ENCODE results near the gene PRDM16. TPM values are rescaled to one million over a fixed set of nuclear protein-coding genes. Genes with fewer than 3 reads are reported as not detected.

Gene PRDM16
- total RNA-seq, 1 donor from 2014 or later = 0.79 TPM

DNA sequence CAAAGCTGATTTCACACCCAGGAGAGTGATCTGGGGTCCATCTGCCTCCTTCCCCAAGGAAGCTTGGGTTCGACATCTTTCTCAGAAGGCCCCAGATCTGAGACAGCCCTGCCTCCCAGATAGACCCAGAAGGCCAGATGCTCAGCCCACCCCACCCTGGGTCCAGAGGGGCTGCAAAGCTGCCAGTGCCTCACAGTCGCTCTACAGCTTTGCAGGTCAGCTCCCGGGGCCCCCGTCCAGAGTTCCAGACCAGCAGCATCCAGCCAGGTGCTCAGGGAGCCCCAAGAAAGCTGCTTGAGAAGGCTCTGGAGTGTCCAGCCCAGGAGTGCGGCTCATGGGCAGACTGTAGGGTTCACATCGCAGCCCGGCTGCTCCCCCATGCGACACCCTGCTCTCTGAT, 242.7 kb downstream of the PRDM16 start:
- TF ChIP-seq, protein P1, sequence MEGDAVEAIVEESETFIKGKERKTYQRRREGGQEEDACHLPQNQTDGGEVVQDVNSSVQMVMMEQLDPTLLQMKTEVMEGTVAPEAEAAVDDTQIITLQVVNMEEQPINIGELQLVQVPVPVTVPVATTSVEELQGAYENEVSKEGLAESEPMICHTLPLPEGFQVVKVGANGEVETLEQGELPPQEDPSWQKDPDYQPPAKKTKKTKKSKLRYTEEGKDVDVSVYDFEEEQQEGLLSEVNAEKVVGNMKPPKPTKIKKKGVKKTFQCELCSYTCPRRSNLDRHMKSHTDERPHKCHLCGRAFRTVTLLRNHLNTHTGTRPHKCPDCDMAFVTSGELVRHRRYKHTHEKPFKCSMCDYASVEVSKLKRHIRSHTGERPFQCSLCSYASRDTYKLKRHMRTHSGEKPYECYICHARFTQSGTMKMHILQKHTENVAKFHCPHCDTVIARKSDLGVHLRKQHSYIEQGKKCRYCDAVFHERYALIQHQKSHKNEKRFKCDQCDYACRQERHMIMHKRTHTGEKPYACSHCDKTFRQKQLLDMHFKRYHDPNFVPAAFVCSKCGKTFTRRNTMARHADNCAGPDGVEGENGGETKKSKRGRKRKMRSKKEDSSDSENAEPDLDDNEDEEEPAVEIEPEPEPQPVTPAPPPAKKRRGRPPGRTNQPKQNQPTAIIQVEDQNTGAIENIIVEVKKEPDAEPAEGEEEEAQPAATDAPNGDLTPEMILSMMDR (IDR thresholded peaks at IDR 0.05; ENCODE audit: insufficient read depth, low read length, severe bottlenecking) = no peak
- H3K27me3 ChIP-seq (ENCODE audit: control insufficient read depth, insufficient read depth, low read length) = no peaks in the 10 kb centered on the region

DNA sequence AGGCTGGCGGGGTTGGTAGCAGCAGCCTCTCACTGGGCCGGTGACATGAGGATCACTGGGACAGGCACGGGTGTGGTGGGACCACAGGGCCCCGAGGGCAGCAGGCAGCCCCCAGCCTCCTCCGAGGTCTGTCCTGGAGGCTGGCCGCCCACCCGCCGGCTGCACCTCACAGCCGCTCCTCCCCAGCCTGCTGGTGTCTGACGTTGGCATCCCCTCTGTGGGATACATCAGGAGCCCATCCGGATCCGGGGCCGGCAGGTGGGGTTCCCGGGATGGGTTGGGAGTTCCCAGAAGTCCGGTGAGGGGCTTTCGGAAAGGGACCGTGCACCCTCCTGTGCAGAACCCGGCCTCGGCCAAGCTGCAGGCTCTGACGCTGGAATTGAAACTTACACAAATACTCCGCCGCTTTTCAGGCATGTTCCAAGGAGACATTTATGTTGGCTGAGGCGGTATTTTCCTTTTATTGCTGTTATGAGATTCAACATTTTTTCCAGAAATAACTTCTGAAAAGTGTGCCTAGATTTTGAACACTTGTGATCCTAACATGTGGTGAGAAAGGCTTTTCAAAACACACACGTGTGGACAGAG, 243.4 kb downstream of the PRDM16 start:
- FAIRE-seq = no peak
- Histone ChIP-seq H3K4me3 (ENCODE audit: low read depth, low read length) (no peak overlapping the region), H3K27me3 (ENCODE audit: control insufficient read depth, insufficient read depth, low read length) (no peaks in the 10 kb centered on the region), H3K36me3 (ENCODE audit: control insufficient read depth, insufficient read depth, low read length) (no peaks in the 10 kb centered on the region)
- DNase-seq (ENCODE audit: low read depth) = no peak
- TF ChIP-seq, protein P1 (IDR thresholded peaks at IDR 0.05; ENCODE audit: insufficient read depth, low read length, severe bottlenecking) = no peak

More for the DNA sequence above, 242.7 kb downstream of the PRDM16 start:
- Histone ChIP-seq H3K36me3 (ENCODE audit: control insufficient read depth, insufficient read depth, low read length) (no peaks in the 10 kb centered on the region), H3K4me3 (ENCODE audit: low read depth, low read length) (no peak overlapping the region)
- FAIRE-seq (no peak), DNase-seq (ENCODE audit: low read depth) (no peak)

DNA sequence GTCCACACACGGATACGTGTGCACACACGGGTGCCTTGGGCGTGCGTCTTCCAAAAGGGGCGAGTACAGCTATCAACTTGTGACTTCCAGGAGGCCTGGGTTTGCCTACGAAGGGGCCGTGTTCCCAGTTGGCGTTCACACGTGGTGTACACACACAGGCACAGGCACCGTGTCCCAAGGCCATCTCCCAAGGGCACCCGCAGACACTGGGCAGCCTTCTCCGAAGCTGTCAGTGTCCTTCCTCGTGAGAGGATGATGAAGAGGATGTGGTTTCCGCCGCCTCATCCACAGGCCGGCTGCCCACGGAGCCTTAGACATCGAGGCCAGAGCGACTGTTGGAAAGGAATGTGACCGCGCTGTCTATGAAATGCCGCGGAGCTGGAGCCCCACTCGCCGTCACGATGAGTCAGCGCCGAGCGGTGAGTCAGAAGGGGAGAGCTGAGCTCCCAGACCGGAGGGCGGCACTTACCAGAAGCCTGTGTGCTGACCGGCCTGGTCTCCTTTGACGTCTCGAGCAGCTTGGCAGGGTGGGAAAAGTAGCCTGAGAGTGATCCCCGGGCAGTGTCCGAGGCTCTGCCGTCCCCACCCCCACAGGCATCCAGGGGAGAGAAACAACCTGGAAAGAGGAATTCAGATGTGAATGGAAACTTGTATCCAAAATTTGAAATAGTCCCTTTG, 244.0 kb downstream of the PRDM16 start:
- TF ChIP-seq, protein P1 (IDR thresholded peaks at IDR 0.05; ENCODE audit: insufficient read depth, low read length, severe bottlenecking) = no peak
- no peak for FAIRE-seq
- peak; percentile 78 for DNase-seq (ENCODE audit: low read depth)
- H3K36me3 ChIP-seq (ENCODE audit: control insufficient read depth, insufficient read depth, low read length) = no peaks in the 10 kb centered on the region
- no peak overlapping the region for H3K4me3 ChIP-seq (ENCODE audit: low read depth, low read length)
- H3K27me3 ChIP-seq (ENCODE audit: control insufficient read depth, insufficient read depth, low read length) = no peaks in the 10 kb centered on the region

DNA sequence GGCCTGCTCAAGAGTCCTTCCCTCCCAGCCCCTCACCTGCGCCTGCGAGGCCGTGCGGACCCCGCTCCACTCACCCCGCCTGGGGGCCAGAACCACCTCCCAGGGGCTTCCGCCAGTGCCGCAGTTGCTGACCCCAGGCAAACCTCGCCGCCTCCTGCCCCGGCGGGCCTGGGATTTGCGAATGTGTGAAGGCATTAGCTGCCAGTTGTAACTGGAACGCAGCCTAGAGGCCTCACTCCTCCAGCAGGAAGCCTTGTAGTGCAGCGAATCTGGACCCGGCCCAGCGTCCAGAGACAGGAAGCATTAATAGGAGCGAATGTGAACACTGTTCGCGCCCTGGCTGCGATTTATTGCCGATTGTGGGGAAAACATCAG, 244.6 kb downstream of the PRDM16 start:
- TF ChIP-seq, protein P1 (IDR thresholded peaks at IDR 0.05; ENCODE audit: insufficient read depth, low read length, severe bottlenecking) = no peak
- Histone ChIP-seq H3K36me3 (ENCODE audit: control insufficient read depth, insufficient read depth, low read length) (no peaks in the 10 kb centered on the region), H3K27me3 (ENCODE audit: control insufficient read depth, insufficient read depth, low read length) (no peaks in the 10 kb centered on the region), H3K4me3 (ENCODE audit: low read depth, low read length) (no peak overlapping the region)
- DNase-seq (ENCODE audit: low read depth) (no peak), FAIRE-seq (no peak)

DNA sequence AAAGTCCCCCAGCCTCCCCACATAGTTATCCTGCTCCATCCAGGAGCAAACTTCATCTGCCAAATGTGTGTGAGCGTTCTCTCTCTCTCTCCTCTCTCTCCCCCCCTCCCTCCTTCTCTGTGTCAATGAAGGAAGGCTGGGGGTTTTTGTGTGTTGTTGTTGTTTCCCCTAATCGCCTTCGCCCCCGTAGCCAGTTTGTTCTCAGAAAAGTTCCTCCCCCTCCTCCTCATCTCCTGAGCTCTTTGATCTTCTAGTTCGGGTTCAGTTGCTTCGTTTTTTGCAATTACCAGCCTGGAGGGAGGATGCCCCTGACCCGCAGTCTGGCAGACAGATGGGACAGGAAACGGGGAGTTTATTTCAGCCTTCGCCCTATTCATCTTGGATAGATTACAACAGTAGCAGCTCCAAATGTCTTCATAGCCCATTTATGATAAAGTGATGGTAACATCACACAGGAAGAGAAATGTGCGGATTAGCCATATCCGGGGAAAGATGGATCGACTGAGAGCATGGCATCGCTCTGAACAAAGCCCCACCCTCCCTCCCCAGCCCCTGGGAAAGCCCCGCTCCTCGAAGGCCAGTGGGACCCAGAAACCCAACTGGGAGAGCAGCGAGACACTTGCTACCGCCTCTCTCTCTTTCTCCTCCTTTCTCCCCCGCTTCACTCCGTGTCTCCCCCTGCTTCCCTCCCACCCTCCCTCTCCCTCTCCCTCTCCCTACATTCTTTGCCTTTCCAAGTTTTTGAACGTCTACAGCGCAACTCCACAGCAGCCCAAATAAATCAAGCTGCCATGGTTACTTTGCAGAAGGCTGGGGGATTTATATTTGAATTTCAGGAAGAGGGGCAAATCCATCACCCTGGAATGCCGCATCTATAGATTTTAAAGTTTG, 245.7 kb downstream of the PRDM16 start:
- FAIRE-seq (no peak), DNase-seq (ENCODE audit: low read depth) (no peak)
- no peak overlapping the region for H3K4me3 ChIP-seq (ENCODE audit: low read depth, low read length)
- TF ChIP-seq, protein P1 (IDR thresholded peaks at IDR 0.05; ENCODE audit: insufficient read depth, low read length, severe bottlenecking) = no peak
- no peaks in the 10 kb centered on the region for H3K27me3 ChIP-seq (ENCODE audit: control insufficient read depth, insufficient read depth, low read length)
- no peaks in the 10 kb centered on the region for H3K36me3 ChIP-seq (ENCODE audit: control insufficient read depth, insufficient read depth, low read length)

Measured in bronchial epithelial cell (primary cell).